ENCODE results near the gene TAC3.

Gene TAC3

DNA sequence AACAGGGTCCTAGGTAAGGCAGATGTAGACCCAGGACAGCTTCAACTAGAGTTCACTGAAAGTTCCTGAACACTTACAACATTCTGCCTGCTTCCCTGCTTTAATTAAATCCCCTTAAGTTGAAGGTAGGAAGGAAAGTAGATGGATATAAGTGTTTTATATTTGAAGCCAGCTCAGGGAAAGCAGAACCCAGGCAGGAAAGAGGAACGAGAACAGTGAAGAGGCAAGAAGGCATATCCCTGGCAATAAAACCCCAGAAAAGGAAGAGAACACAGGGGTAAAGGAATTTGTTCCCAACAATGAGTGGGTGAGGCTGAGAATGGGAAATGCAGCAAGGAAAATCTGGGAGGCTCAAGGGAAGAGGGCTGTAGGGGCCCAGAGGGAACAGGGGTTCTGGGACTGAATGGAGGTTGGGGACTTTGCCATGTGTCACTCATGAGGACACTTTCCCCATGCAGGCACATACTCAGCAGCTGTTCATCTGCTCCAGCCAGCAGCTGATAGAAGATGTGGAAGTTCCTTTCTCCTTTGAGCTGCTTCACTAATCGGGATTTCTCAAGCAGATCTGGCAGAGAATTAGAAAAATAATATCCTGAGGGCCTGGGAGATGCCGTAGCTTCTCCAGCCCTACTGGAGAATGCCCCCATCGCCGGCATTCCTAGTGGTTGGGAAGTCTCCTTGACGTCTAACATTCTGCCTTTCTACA, 29.9 kb upstream of the TAC3 start:
- H3K27me3 ChIP-seq (ENCODE audit: insufficient read depth, low read depth): peaks cover 20% of the 10 kb centered on the region; the same call in 1 of the 2 replicates
- TF ChIP-seq, protein P1, sequence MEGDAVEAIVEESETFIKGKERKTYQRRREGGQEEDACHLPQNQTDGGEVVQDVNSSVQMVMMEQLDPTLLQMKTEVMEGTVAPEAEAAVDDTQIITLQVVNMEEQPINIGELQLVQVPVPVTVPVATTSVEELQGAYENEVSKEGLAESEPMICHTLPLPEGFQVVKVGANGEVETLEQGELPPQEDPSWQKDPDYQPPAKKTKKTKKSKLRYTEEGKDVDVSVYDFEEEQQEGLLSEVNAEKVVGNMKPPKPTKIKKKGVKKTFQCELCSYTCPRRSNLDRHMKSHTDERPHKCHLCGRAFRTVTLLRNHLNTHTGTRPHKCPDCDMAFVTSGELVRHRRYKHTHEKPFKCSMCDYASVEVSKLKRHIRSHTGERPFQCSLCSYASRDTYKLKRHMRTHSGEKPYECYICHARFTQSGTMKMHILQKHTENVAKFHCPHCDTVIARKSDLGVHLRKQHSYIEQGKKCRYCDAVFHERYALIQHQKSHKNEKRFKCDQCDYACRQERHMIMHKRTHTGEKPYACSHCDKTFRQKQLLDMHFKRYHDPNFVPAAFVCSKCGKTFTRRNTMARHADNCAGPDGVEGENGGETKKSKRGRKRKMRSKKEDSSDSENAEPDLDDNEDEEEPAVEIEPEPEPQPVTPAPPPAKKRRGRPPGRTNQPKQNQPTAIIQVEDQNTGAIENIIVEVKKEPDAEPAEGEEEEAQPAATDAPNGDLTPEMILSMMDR (conservative IDR thresholded peaks at IDR 0.05; ENCODE audit: low read depth, low read length): no peak
- H3K4me1 ChIP-seq (ENCODE audit: low read depth, poor library complexity, severe bottlenecking): no peaks in the 10 kb centered on the region
- no peaks in the 10 kb centered on the region for H4K20me1 ChIP-seq (ENCODE audit: insufficient read depth)
- no peak overlapping the region for H3K4me3 ChIP-seq (IDR thresholded peaks at IDR 0.05; ENCODE audit: insufficient read depth, low read depth, low read length)
- H3K4me2 ChIP-seq: no peak overlapping the region
- H3K79me2 ChIP-seq (ENCODE audit: insufficient read depth, low read depth): no peaks in the 10 kb centered on the region
- no peak overlapping the region for H3K27ac ChIP-seq
- H3K36me3 ChIP-seq (ENCODE audit: insufficient read depth): no peaks in the 10 kb centered on the region
- no peak overlapping the region for H3K9ac ChIP-seq
- no peak overlapping the region for H2AFZ ChIP-seq (ENCODE audit: low read depth)

DNA sequence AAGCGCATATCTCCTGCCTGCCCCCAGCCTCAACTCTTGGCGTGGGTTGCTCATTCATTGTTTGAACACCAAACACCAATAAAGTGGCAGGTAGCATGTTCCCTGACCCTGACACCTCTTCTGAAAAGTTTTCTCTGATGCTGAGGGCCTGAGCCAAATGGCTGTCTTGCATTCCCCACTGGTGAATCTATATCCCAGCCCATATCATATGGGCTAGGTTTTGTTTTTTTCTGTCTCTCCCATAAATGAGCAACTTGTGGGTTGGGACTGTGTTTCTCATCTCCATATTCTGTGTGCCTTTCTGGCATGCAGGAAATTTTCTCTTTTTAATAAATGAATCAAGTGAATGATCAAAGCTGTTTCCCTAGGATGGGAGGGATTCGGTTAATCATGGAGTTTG, 28.6 kb upstream of the TAC3 start:
- H3K4me1 ChIP-seq (ENCODE audit: low read depth, poor library complexity, severe bottlenecking): no peaks in the 10 kb centered on the region
- no peaks in the 10 kb centered on the region for H4K20me1 ChIP-seq (ENCODE audit: insufficient read depth)
- peaks cover 13% of the 10 kb centered on the region; the same call in 1 of the 2 replicates for H3K27me3 ChIP-seq (ENCODE audit: insufficient read depth, low read depth)
- TF ChIP-seq, protein P1 (conservative IDR thresholded peaks at IDR 0.05; ENCODE audit: low read depth, low read length): no peak
- H2AFZ ChIP-seq (ENCODE audit: low read depth): no peak overlapping the region
- H3K36me3 ChIP-seq (ENCODE audit: insufficient read depth): no peaks in the 10 kb centered on the region
- H3K4me2 ChIP-seq: no peak overlapping the region
- H3K9ac ChIP-seq: no peak overlapping the region
- H3K27ac ChIP-seq: no peak overlapping the region
- no peaks in the 10 kb centered on the region for H3K79me2 ChIP-seq (ENCODE audit: insufficient read depth, low read depth)
- no peak overlapping the region for H3K4me3 ChIP-seq (IDR thresholded peaks at IDR 0.05; ENCODE audit: insufficient read depth, low read depth, low read length)

DNA sequence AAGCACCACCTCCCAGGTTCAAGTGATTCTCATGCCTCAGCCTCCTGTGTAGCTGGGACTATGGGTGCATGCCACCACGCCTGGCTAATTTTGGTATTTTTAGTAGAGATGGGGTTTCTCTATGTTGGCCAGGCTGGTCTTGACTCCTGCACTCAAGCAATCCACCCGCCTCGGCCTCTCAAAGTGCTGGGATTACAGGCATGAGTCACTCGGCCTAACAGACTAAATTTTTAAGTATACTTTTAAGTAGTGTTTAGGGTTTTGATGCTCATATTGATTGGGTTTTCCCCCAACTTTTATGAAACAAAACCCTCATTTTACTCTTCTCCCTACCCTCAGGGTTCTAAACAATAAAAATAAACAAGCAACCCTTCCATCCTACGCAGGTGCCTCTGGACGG, 28.1 kb upstream of the TAC3 start:
- Histone ChIP-seq H3K4me1 (ENCODE audit: low read depth, poor library complexity, severe bottlenecking) (no peaks in the 10 kb centered on the region), H3K27ac (no peak overlapping the region), H3K4me2 (no peak overlapping the region), H2AFZ (ENCODE audit: low read depth) (no peak overlapping the region), H3K79me2 (ENCODE audit: insufficient read depth, low read depth) (no peaks in the 10 kb centered on the region), H4K20me1 (ENCODE audit: insufficient read depth) (no peaks in the 10 kb centered on the region), H3K27me3 (ENCODE audit: insufficient read depth, low read depth) (peaks cover 12% of the 10 kb centered on the region; the same call in 1 of the 2 replicates), H3K9ac (no peak overlapping the region), H3K36me3 (ENCODE audit: insufficient read depth) (no peaks in the 10 kb centered on the region), H3K4me3 (IDR thresholded peaks at IDR 0.05; ENCODE audit: insufficient read depth, low read depth, low read length) (no peak overlapping the region)
- TF ChIP-seq, protein P1 (conservative IDR thresholded peaks at IDR 0.05; ENCODE audit: low read depth, low read length): no peak

DNA sequence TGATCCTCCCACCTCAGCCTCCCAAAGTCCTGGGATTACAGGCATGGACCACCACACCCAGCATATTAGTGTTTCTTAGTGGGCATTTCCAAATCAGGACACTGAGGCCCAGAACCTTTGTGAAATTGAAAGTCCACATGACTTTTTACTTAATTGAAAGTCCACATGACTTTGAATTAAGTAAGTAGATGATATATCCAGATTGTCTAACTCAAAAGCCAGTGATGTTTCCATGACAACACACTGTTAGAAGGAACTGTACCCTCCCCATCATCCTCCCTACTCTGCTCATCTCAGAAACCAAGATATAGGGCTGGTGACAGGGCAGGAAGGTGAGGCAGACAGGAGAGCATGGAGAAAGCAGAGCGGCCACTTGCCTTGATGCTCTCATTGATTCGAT, 26.4 kb upstream of the TAC3 start:
- no peaks in the 10 kb centered on the region for H3K4me1 ChIP-seq (ENCODE audit: low read depth, poor library complexity, severe bottlenecking)
- H3K4me3 ChIP-seq (IDR thresholded peaks at IDR 0.05; ENCODE audit: insufficient read depth, low read depth, low read length): no peak overlapping the region
- H2AFZ ChIP-seq (ENCODE audit: low read depth): no peak overlapping the region
- TF ChIP-seq, protein P1 (conservative IDR thresholded peaks at IDR 0.05; ENCODE audit: low read depth, low read length): no peak
- H4K20me1 ChIP-seq (ENCODE audit: insufficient read depth): no peaks in the 10 kb centered on the region
- H3K9ac ChIP-seq: no peak overlapping the region
- no peak overlapping the region for H3K4me2 ChIP-seq
- H3K79me2 ChIP-seq (ENCODE audit: insufficient read depth, low read depth): no peaks in the 10 kb centered on the region
- no peaks in the 10 kb centered on the region for H3K36me3 ChIP-seq (ENCODE audit: insufficient read depth)
- no peak overlapping the region for H3K27ac ChIP-seq
- H3K27me3 ChIP-seq (ENCODE audit: insufficient read depth, low read depth): peaks cover 5% of the 10 kb centered on the region; the same call in 1 of the 2 replicates

All from KMS-11 (cell line).